ENCODE results near the gene RGS9.
A peak's percentile ranks its signal among the peaks of the same experiment; 100 is the strongest.

Gene RGS9

GRCh38 chr17:65261682-65262636, 124.8 kb downstream of the RGS9 start:
- ATAC-seq = peak; percentile 83
- Mint-ChIP-seq H3K4me1 (peaks cover 23% of the 10 kb centered on the region), H3K27me3 (peaks cover 15% of the 10 kb centered on the region), H3K27ac (peak overlapping the region in 1 of 2 donors; percentile 21), H3K4me3 (peak overlapping the region in 1 of 2 donors; percentile 54), H3K9me3 (peaks cover 15% of the 10 kb centered on the region in 2 donors)
- no peak for DNase-seq

GRCh38 chr17:65265276-65265675, 128.1 kb downstream of the RGS9 start:
- Mint-ChIP-seq H3K27me3 (peaks cover 7% of the 10 kb centered on the region), H3K4me3 (no peak overlapping the region), H3K9me3 (peaks cover 12 to 15% of the 10 kb centered on the region in 2 donors), H3K4me1 (peaks cover 23% of the 10 kb centered on the region), H3K27ac (no peak overlapping the region)
- DNase-seq = no peak
- peak; percentile 68 for ATAC-seq

- DNase-seq (no peak), ATAC-seq (no peak)
- Mint-ChIP-seq H3K4me3 (no peak overlapping the region), H3K9me3 (peaks cover 12 to 15% of the 10 kb centered on the region in 2 donors), H3K4me1 (peaks cover 11% of the 10 kb centered on the region), H3K27me3 (peaks cover 13% of the 10 kb centered on the region), H3K27ac (no peak overlapping the region)
Measured at GRCh38 chr17:65268832-65269231, 131.7 kb downstream of the RGS9 start.

GRCh38 chr17:65270499-65271253, 133.5 kb downstream of the RGS9 start:
- Mint-ChIP-seq H3K27me3 (peaks cover 13% of the 10 kb centered on the region), H3K27ac (peak overlapping the region in 1 of 2 donors; percentile 30), H3K4me1 (peaks cover 3% of the 10 kb centered on the region), H3K4me3 (no peak overlapping the region), H3K9me3 (peaks cover 10 to 11% of the 10 kb centered on the region in 2 donors)
- ATAC-seq (no peak), DNase-seq (no peak)

- no peak overlapping the region for H3K27ac Mint-ChIP-seq
- H3K4me1 Mint-ChIP-seq = no peaks in the 10 kb centered on the region
- H3K4me3 Mint-ChIP-seq = no peak overlapping the region
- DNase-seq = no peak
- peaks cover 7 to 8% of the 10 kb centered on the region in 2 donors for H3K9me3 Mint-ChIP-seq
- peaks cover 13% of the 10 kb centered on the region for H3K27me3 Mint-ChIP-seq
- ATAC-seq = no peak
Measured at GRCh38 chr17:65271296-65271695, 134.1 kb downstream of the RGS9 start.
